ENCODE data around the gene NHP2. TPM values are rescaled to one million over a fixed set of nuclear protein-coding genes. Genes with fewer than 3 reads are reported as not detected.

Gene NHP2
- 270 and 391 TPM in 2 replicates for total RNA-seq
- polyA plus RNA-seq, result 232 and 239 TPM in 2 replicates

DNA sequence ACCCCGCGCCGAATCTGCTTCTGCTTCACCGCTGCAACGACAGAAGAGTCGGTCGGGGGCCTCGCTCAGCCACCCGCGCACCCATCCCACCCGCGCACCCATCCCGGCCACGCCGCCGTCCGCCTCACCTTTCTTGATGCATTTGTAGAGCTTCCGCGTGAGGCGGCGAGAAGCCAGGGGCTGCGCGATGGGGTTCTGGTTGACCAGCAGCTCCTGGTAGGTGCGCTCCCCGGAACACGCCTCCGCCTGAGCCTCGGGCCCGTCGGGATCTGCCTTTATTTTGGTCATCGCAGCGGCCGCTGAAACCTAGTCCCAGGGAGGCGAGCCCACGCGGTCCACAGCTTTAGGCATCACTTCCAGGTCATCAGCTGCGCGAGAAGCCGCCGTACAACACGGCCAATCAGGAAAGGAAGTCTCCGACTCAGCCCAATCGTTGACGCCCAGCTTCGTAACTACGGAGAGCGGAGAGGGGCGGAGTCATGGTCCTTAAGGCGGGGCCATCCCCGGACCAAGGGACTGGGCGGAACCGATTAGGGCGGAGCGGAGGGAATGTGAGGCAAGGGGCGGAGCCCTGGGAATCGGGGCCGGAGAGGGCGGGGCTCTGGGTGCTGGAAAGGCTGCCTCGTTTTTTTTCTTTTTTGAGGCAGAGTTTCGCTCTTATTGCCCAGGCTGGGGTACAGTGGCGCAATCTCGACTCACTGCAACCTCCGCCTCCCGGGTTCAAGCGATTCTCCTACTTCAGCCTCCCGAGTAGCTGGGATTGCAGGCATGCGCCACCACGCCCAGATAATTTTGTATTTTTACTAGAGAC, at the start of gene NHP2:
Gene NHP2 (minus strand): TSS at position 356 of the 811 bp plus-strand sequence. CDS start 68 bp downstream, at position 288.
- Histone ChIP-seq H3K36me3 (peaks cover 15% of the 10 kb centered on the region), H3K27me3 (no peaks in the 10 kb centered on the region), H3K27ac (peak within 1 kb of the TSS; percentile 31), H3K9me3 (ENCODE audit: low read depth) (no peaks in the 10 kb centered on the region), H3K4me1 (ENCODE audit: low read depth) (no peaks in the 10 kb centered on the region), H3K4me3 (peak within 1 kb of the TSS; percentile 50)
- TF ChIP-seq, protein P1, sequence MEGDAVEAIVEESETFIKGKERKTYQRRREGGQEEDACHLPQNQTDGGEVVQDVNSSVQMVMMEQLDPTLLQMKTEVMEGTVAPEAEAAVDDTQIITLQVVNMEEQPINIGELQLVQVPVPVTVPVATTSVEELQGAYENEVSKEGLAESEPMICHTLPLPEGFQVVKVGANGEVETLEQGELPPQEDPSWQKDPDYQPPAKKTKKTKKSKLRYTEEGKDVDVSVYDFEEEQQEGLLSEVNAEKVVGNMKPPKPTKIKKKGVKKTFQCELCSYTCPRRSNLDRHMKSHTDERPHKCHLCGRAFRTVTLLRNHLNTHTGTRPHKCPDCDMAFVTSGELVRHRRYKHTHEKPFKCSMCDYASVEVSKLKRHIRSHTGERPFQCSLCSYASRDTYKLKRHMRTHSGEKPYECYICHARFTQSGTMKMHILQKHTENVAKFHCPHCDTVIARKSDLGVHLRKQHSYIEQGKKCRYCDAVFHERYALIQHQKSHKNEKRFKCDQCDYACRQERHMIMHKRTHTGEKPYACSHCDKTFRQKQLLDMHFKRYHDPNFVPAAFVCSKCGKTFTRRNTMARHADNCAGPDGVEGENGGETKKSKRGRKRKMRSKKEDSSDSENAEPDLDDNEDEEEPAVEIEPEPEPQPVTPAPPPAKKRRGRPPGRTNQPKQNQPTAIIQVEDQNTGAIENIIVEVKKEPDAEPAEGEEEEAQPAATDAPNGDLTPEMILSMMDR (IDR thresholded peaks at IDR 0.05; ENCODE audit: low read depth, low read length), result no peak
- DNase-seq (ENCODE audit: low read depth in 1 of 2, low spot score in 1 of 2), result peak; percentile 99

DNA sequence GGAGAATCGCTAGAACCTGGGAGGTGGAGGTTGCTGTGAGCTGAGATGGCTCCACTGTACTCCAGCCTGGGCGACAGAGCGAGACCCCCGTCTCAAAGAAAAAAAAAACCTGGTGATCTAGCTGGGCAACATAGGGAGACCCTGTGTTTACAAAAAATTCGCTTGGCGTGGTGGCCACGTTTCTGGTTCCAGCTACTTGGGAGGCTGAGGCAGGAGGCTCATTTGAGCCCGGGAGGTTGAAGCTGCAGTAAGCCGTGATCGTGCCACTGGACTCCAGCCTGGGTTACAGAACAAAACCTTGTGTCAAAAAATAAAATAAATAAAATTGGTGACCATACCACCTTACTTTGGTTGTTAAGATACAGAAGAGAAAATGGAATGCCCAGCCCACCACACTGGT, 48.9 kb upstream of the NHP2 start:
- H3K36me3 ChIP-seq, result peaks cover 12% of the 10 kb centered on the region
- TF ChIP-seq, protein P1 (IDR thresholded peaks at IDR 0.05; ENCODE audit: low read depth, low read length), result no peak
- H3K4me1 ChIP-seq (ENCODE audit: low read depth), result peaks cover 9% of the 10 kb centered on the region
- H3K27ac ChIP-seq, result no peak overlapping the region
- H3K9me3 ChIP-seq (ENCODE audit: low read depth), result no peaks in the 10 kb centered on the region
- H3K27me3 ChIP-seq, result no peaks in the 10 kb centered on the region
- DNase-seq (ENCODE audit: low read depth in 1 of 2, low spot score in 1 of 2), result no peak
- H3K4me3 ChIP-seq, result no peak overlapping the region

DNA sequence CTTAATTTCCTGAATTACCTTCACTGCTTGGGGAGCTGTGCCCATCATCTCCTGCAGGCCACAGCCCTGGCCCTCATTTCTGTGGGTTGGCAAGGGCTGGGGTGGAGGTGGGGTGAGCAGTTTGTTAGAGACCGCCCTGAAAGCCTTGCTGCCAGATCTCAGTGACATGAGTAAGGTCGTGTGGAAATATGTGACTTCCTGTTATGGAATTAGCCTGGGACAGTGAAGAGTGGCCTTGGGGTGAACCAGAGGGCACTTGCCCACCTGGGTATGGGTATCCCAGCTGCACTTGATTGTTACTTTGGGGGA, 48.2 kb upstream of the NHP2 start:
- DNase-seq (ENCODE audit: low read depth in 1 of 2, low spot score in 1 of 2), result no peak

DNA sequence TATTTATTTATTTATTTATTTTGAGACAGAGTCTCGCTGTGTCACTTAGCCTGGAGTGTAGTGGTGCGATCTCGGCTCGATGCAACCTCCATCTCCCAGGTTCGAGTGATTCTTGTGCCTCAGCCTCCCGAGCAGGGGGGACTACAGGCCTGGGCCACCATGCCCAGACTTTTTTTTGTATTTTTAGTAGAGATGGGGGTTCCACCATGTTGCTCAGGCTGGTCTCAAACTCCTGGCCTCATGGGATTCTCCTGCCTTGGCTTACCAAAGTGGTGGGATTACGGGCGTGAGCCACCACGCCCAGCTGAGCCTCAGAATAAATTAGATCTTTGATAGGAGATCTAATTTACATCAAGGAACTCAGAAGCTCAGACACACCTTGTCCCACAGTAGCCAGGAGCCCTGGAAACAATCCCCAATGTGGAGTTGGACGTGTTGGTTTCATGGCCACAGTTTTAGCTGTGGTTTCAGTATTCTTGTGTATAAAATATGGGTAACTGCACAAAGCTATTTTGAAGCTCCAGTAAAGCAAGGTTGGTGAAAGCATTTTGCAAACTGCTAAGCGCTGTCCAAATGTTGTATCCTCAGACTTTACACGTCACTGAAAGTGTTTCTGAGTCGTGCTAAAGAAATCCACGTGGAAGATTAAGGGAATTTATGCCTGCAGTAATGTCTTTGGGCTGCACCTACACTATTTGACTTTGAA, 47.7 kb upstream of the NHP2 start:
- Histone ChIP-seq H3K36me3 (peaks cover 3% of the 10 kb centered on the region), H3K27me3 (no peaks in the 10 kb centered on the region), H3K4me3 (no peak overlapping the region), H3K27ac (no peak overlapping the region), H3K4me1 (ENCODE audit: low read depth) (peaks cover 7% of the 10 kb centered on the region), H3K9me3 (ENCODE audit: low read depth) (no peaks in the 10 kb centered on the region)
- TF ChIP-seq, protein P1 (IDR thresholded peaks at IDR 0.05; ENCODE audit: low read depth, low read length), result no peak
- DNase-seq (ENCODE audit: low read depth in 1 of 2, low spot score in 1 of 2), result peak in 1 of 2 donors; percentile 35

More for the DNA sequence above, 48.2 kb upstream of the NHP2 start:
- peaks cover 8% of the 10 kb centered on the region for H3K36me3 ChIP-seq
- H3K27me3 ChIP-seq, result no peaks in the 10 kb centered on the region
- no peaks in the 10 kb centered on the region for H3K9me3 ChIP-seq (ENCODE audit: low read depth)
- no peak overlapping the region for H3K4me3 ChIP-seq
- H3K27ac ChIP-seq, result no peak overlapping the region
- H3K4me1 ChIP-seq (ENCODE audit: low read depth), result peaks cover 9% of the 10 kb centered on the region
- TF ChIP-seq, protein P1 (IDR thresholded peaks at IDR 0.05; ENCODE audit: low read depth, low read length), result no peak

DNA sequence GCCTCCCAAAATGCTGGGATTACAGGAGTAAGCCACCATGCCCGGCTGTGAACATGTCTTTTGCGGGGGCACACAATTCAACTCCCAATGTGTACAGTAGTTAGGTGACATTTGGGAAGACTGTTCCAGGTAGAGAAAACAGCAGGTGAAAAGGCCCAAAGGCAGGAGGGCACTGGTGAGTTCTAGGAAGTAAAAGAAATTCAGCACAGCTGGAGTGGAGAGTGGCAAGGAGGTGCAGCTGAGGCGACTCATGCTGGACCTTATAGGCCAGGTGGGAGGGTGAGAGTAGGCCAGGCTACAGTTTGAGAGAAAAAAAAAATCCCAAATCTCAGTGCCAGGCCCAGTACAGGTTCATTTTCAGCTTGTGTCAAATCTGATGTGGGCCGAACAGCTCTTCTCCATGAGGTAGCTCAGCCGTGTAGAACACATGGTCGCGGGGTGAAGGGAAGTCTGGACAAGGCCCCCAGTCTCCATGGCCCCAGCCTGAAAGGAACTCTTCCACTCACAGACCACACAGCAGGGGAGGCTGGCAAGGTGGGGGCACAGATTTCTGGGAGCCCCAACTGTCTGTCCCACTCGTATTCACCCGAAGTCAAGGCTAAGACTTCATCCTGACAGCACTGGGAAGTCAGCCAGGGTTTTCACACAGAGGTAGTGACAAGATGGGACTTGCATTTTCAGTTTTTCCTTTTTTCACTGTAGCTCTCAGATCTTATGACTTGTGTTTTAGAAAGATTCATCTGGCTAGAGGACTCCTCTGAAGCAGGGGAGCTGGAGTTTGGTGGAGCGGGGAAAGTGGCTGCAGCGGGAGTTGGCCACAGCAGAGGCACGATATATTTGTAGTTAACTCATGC, 46.1 kb upstream of the NHP2 start:
- H3K27ac ChIP-seq, result no peak overlapping the region
- H3K4me1 ChIP-seq (ENCODE audit: low read depth), result no peaks in the 10 kb centered on the region
- DNase-seq (ENCODE audit: low read depth in 1 of 2, low spot score in 1 of 2), result no peak
- H3K4me3 ChIP-seq, result no peak overlapping the region
- H3K27me3 ChIP-seq, result no peaks in the 10 kb centered on the region
- H3K9me3 ChIP-seq (ENCODE audit: low read depth), result no peaks in the 10 kb centered on the region
- H3K36me3 ChIP-seq, result no peaks in the 10 kb centered on the region
- TF ChIP-seq, protein P1 (IDR thresholded peaks at IDR 0.05; ENCODE audit: low read depth, low read length), result no peak

All from cardiac muscle cell (in vitro differentiated cells and primary cell).